HG02973 (cell line): ENCODE measurements around the gene LRRC49.
"Not testable (repeated sequence)": the region's sequence is repeated elsewhere in the genome, so short reads cannot be mapped to it uniquely, and the experiment has no call there.

Source experiments
- ATAC-seq: cut with Tn5 transposase; IDR thresholded peaks from one replicate; pipeline ENCODE4 v1.9.1; 2021; ENCODE audit warnings: moderate library complexity; ENCODE audit not compliant: unreplicated experiment

LRRC49 gene

DNA sequence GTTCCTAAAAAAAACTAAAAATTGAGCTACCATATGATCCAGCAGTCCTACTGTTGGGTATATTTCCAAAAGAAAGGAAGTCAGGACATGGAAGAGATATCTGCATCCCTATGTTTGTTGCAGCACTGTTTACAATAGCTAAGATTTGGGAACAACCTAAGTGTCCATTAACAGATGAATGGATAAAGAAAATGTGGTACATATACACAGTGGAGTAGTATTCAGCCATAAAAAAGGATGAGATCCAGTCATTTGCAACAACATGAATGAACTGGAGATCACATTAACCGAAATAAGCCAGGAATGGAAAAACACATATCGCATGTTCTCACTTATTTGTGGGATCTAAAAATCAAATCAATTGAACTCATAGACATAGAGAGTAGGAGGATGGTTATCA is 29.5 kb downstream of the LRRC49 start:
- no peak for ATAC-seq

DNA sequence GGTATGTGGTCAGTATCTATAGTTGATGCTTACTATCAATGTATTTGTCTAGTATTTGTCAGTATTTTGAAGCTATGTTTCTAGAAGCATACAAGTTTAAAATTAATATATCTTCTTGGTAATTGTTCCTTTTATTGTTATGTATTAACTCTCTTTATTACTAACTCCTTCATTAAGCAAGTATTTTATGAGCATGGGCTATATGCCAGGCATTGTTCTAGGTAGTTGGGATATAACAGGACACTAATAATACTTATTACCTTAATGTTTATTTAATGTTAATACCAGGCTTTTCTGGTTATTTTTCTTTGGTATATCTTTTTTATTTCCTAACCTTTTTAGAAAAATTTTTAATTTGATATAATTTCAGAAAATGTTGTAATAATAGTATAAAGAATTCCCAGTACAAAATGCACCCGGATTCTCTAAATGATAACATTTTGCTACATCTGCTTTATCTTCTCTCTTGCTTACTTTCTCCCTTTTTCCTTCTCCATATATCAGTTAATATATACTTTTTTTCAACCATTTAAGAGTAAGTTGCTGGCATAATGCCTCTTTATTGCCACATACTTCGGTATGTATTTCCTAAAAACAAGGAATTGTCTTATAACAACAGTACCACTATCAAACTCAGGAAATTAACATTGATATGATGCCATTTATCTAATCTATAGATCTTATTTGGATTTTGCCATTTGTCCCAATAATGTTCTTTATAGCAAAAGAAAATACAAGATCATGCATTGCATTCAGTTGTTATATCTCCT is 30.9 kb downstream of the LRRC49 start:
- ATAC-seq, result no peak

DNA sequence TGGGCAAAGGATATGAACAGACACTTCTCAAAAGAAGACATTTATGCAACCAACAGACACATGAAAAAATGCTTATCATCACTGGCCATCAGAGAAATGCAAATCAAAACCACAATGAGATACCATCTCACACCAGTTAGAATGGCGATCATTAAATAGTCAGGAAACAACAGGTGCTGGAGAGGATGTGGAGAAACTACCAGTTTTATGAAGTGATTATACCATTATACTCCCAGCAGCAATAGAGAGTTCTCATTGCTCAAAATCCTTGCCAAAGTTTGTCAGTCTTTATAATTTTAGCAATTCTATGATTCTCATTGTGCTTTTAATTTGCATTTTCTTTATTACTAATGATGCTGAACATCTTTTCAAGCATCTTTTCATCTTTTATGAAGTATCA is 34.3 kb downstream of the LRRC49 start:
- ATAC-seq, result not testable (repeated sequence)

DNA sequence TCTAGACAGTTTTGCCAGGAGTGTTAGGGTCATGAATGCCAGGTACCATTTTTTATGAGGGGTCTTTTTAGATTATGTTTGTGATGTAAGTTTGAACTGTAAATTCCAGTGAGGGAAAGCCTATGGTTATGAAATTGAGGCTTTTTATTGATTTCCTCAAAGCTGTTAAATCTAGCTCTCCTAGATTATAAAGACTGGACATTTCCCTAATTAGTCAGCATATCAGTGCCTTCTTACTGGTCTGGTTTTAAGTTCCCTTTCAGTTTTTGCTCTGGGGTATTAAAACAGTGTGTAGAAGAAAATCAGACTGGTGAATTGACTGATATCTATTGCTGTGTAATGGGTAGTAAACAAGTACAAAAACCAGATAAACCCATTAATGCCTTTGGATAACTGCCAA is 39.2 kb downstream of the LRRC49 start:
- no peak for ATAC-seq

DNA sequence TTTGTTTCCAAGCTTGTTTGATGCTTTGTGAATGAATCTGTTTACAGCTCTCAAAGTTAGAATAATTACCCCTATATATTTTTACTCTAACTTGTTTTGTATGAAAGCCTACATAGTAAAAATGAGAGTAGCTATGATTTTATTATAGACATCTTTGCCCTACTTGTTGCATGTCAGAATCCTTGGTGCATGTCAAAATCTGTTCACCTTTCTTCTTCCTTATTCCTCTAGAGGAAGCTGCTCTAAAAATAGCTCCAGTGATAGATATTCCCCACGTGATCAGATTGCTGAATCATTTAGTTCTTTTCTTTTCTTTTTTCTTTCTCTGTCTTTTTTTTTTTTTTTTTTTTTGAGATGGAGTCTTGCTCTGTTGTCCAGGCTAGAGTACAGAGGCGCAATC is 39.8 kb downstream of the LRRC49 start:
- ATAC-seq, result no peak

DNA sequence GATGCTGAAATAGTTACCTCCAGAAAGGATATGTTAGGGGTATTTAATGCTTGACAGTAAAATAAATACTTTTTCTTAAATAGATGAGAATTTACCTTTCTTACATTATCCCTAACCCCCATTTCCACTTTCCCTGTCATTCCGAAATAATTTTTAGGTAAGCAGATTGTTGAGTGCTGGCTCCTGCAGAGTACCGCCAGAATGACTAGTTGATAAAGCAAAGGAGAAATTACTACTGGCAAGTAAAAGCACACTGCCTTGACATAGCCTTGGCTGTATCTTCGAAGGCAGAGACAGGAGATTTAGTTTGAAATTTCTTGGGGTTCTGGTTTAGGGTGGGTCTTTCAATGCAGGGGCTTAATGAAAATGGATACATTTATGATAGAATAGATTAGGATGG is 40.8 kb downstream of the LRRC49 start:
- no peak for ATAC-seq

DNA sequence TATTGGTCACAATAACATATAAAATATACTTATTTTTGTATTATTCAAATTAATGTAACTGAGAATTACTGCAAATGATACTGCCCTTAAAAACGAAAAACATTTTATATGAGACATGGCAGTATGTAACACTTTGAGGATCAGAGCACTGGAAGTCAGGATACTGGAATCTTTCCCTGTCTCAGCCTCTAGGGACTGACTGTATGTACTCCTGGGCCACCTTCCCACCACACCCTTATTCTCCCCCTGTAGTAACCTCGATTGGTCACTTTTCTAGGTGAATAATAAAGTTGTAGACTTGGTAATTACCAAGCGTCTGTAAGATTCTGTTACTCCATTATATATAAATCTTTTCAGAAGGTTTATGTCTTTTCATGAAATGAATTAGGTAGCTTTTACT is 43.0 kb downstream of the LRRC49 start:
- ATAC-seq, result no peak

DNA sequence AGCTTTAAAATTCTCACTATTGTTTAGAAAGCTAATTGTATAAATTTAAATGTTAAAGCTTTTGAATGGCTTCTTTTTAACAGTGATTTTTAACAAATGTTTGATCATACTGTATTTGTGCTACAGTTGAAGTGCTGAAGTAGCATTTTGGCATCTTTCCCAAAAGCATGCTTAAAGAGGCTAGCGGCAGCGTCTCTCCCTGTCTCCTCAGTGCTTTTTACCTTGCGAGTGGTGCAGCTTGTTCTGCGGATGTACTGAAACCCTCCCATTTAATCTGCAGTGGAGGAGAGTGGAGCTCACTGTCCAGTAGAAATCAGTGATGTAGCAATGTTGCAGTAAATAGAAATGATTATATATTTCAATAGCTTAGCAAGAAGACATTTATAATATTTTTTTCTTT is 43.7 kb downstream of the LRRC49 start:
- no peak for ATAC-seq

DNA sequence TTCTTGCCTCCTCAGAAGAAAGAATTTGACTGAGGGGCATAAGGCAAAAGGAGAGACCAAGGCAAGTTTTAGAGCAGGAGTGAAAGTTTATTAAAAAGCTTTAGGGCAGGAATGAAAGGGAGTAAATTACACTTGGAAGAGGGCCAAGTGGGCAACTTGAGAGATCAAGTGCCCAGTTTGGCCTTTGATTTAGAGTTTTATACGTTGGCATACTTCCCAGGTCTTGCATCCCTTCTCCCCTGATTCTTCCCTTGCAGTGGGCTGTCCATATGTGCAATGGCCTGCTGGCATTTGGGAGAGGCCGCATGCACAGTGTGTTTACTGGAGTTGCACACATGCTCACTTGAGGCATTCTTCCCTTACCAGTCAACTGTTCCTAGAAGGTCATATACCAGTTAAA is 50.7 kb downstream of the LRRC49 start:
- not testable (repeated sequence) for ATAC-seq

DNA sequence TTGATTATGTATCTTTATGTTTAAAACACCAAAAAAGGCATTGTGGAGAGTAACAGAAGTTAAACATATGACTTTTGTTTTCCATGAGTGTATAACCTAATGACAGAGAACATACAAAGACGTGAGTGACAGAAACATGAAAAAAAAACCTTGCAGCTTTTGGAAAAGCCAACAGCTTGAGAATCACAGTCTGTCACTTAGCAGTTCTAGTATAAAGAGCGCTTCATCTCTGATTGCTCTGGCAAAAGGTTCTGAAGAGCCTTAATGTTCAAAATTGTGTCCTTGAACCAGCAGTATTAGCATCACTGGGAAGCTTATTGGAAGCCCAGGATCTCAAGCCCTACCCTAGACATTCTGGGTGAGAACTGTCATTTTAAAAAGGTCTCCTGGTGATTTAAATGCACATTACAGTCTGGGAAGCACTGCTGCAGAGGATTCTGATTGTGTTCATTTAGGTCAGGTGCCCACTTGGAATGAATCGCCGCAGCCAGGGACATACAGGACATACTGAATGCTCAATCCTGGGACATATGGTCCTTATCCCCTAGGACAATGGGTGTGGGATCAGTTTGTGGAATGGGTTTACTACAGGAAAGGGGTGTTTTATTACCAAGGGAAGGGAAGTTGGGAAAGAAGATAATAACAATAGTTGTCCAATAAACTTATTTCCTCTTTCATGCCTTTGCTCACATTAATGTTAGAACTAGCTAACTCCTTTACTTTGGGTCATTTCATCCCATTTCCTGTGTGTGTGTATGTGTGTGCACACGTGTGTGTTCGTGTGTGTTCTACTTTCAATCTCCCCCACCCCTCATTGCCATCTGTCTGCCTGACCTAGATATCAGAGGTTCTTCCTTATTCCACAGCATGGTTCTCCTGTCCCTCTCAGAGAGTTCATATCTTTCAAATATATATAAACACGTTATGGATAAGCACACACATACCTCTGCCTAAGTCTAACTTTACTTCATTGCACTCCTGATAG is 55.0 kb downstream of the LRRC49 start:
- ATAC-seq, result no peak

DNA sequence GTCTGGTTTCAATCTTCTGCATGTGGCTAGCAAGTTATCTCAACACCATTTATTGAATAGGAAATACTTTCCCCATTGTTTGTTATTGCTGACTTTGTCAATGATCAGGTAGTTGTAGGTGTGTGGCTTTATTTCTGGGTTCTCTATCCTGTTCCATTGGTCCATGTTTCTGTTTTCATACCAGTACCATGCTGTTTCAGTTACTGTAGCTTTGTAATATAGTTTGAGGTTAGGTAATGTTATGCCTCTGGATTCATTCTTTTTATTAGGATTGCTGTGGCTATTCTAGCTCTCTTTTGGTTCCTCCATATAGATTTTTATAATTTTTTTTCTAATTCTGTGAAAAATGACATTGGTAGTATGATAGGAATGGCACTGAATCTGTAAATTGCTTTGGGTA is 58.3 kb downstream of the LRRC49 start:
- no peak for ATAC-seq

DNA sequence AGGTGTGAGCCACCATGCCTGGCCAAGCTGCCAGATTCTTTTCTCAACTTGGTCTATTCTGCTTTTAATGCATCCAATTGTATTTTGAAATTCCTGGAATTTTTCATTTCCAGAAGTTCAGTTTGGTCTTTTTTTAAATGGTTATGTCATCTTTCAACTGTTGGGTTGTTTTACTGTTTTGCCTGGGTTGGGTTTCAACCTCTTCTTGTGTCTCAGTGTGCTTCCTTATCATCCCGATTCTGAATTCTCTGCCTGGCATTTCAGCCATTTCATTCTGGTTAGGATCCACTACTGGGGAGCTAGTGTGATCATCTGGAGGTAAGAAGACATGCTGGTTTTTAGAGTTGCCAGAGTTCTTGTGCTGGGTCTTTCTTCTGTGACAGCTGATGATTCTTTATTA is 61.5 kb downstream of the LRRC49 start:
- no peak for ATAC-seq

DNA sequence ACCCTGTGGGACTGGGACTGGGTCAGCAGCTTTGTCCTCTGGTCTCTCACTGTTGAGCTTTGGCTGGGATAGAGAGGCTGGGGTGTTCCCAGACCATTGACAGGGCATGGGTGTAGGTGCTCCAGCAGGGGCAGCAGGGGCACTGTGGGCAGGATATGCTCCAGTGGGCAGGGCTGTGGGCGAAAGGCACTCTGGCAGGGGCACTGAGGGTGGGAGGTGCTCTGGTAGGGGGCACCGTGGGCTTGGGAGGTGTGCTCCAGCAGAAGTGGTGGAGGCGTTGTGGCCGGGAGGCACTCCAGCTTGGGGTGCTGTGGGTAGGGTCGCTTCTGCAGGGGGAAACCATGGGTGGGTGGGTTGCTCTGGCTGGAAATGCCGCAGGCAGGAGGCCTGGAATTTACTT is 62.1 kb downstream of the LRRC49 start:
- no peak for ATAC-seq

DNA sequence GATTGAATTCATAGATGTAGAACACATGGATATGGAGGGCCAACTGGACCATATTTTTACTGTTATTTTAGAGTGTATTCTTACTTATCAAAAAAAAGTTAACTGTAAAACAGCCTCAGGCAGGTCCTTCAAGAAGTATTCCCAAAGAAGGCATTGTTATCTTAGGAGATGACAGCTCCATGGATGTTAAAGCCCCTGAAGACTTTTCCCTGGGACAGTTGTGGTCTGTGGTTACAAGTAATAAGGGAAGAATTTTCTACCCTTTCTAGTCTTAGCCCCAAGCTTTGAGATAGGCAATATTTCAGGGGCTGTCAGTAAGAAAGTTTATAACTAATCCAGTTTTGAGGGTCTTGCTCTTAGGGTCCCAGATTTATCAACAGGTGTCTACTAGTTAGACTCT is 62.5 kb downstream of the LRRC49 start:
- ATAC-seq, result no peak

DNA sequence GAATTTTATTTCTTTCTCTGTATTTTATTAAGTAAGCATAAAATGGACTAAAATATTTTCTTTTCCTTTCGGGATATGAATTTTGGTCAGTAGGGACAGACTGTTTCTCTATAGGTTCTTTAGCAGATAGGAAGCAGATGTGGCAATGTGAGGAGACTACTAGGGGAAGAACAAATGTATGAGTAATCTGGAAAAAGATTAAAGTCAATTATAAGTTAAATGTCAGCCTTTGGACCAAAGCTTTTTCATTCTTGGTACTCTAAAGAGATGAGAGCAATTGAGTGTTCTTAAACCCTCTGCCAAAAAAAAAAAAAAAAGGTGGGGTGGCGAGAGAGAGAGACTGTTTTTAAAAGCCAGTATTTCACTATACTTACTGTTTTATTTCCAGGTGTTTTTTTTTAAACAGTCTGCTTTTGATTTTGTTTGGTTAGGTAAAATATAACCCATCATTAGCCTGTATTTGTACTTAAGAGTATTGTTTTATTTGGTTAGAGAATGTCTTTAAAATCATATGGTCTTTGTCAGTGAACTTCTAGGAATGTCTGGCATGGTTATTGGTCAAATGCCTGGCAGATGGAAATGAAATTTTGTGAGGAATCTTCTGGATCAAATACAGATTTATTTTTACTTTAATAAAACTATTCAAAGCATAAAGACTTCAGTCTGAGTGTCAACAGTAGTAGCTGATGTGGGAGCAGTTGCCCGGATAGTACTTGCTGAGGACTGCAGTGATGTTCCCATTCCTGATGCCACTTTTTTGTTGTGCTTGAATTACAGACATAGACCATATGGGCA is 63.8 kb downstream of the LRRC49 start:
- ATAC-seq, result no peak

DNA sequence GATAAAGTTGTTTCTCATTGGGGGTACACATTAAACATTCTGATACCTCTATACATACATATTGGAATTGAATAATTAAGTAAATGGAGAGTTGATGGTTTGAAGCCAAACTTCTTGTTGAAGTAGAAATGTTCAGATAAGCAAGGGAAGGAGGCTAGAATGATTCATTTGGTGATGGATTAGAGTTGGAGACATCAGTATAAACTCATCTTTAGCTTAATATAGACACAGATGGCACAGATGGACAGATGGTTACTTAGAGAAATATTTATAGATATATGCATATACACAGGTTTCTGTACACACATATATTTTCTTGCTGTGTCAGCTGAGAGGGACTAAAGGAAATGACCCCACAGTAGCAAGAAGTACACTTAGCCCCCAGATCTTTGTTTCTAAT is 69.5 kb downstream of the LRRC49 start:
- ATAC-seq, result no peak

DNA sequence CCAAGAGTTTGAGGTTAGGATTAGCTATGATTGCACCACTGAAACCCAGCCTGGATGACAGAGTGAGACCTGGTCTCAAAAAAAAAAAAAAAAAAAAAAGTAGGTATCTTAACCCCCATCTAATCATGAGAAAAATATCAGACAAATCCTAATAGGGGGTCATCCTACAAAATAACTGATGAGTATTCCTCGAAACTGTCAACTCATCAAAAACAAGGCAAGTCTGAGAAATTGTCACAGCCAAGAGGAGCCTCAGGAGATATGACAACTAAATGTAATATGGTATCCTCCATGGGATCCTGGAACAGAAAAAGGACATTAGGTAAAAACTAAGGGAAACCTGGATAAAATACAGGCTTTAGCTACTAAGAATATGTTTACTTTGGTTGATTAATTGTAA is 70.6 kb downstream of the LRRC49 start:
- ATAC-seq, result no peak

DNA sequence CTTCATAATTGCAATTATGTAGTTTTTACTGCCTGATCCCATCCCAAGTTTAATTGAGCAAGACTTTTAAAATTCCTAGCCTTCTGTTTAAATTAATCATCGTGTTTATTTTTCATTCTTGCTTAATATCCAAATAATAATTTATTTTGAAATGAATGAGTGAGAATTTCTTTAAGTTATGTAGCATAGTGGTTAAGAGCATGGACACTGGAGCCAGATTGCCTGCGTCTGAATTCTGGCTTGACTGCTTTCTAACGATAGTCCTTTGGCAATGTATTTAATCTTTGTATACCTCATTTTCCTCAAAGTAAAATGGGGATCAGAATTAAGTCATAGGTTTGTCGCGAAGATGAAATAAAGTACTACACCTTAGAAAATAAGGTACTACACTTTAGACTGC is 71.4 kb downstream of the LRRC49 start:
- ATAC-seq, result no peak

DNA sequence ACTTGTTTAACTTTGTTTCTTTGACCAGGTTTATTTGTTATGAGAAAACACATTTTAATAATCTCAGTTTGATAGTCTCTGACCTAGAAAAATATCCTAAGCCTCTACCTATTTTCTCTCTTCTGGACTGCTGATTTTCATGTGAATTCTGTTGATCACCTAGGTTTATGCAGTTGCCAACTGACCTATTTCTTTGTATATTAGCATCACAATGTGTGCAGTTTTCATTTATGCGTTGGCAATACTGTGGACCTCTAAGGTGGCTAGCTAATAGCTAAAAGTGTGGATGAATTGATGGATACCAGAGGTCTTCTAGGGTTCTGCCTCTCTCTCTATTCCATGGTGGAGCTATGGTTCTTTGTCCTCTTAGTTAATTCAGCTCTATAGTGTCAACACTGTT is 72.1 kb downstream of the LRRC49 start:
- ATAC-seq, result no peak

DNA sequence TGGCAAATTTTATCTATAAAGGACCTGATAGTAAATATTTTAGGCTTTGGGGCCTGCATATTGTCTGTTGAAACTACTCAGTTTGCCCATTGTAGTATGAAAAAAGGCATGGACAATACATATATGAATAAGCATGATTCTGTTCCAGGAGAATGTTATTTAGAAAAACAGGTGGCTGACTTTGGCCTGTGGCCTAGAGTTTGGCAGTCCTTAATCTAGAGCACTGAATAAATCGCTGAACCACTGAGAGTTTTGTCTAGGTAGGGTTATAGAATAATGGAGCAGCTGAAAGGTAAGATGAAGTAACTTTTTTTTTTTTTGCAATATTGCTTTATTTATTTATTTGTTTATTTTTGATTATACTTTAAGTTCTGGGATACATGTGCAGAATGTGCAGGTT is 75.0 kb downstream of the LRRC49 start:
- ATAC-seq, result no peak
